HG03575 (cell line): Measurements from ENCODE around the gene CCDC9.
"Not testable (repeated sequence)": the region's sequence is repeated elsewhere in the genome, so short reads cannot be mapped to it uniquely, and the experiment has no call there.

Experiments used
- ATAC-seq: cut with Tn5 transposase; IDR thresholded peaks from one replicate; pipeline ENCODE4 v1.9.1; 2021; ENCODE audit not compliant: unreplicated experiment, insufficient number of reproducible peaks, low FRiP score; ENCODE audit errors: extremely low read depth

The CCDC9 gene

GRCh38 chr19:47257411-47258169 lies 1.3 kb downstream of the CCDC9 start:
- ATAC-seq: no peak

- ATAC-seq: no peak
Measured at GRCh38 chr19:47258434-47258833, 2.1 kb downstream of the CCDC9 start.

DNA sequence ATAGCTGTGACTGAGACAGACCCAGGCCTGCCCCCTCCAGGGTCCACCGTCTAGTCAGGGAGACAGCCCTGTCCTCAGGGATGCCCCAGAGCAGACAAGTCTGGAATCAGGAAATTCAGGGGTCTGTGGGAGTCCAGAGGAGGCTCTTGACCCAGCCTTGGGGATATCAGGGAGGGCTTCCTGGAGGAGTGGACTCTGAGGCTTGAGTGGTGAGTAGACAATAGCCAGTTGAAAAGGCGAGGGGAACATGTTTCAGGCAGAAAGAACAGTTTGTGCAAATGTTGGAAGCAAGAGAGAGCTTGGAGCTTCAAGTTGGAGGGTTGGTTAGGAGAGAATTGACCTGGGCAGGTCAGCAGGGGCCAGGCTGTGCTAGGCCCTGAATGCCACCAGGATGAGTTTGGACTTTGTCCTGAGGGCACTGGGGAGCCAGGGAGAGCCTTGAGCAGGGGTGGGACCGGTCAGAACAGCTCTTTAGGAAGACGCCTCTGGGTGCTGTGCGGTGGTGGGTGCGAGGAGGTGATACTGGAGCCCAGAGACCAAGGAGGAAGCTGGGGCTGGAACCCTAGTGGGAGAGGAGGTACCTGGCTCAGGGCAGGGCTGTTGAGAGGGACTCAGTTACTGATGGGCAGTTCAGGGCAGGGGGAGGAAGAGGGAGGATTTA lies 2.7 kb downstream of the CCDC9 start:
- ATAC-seq: no peak

DNA sequence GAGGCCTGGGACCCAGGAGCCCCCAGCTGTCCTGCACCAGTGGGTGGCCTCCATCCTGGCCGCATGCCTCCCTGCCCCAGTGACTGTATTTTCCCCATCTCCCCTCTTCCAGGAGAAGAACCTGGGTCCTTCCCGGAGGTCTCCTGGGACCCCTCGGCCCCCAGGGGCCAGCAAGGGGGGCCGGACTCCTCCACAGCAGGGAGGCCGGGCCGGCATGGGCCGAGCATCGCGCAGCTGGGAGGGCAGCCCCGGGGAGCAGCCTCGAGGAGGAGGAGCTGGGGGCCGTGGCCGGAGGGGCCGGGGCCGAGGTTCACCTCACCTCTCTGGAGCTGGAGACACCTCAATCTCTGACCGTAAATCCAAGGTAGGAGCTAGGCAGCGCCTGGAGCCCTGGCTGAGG lies 4.2 kb downstream of the CCDC9 start:
- no peak for ATAC-seq

- not testable (repeated sequence) for ATAC-seq
Measured at GRCh38 chr19:47261946-47262793, 5.8 kb downstream of the CCDC9 start.

GRCh38 chr19:47264629-47265028 lies 8.3 kb downstream of the CCDC9 start:
- no peak for ATAC-seq

GRCh38 chr19:47266401-47266941 lies 10.1 kb downstream of the CCDC9 start:
- ATAC-seq: no peak

DNA sequence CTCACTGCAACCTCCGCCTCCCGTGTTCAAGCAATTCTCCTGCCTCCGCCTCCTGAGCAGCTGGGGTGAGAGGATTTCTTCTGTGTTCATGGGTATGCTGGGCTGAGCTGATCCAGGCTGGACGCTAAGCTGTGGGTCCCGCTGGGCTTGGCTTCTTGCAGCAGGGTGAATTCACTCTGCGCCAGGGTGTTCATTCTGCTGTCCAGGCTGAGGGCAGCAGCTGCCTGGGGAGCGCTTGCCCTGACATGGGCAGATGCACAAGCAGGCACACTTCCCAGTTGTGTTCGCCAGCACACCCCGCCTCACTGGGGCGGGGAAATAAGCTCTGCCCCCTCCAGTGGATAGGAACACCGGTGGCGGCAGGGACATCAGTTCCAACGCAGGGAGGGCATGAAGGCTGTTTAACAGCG lies 11.0 kb downstream of the CCDC9 start:
- ATAC-seq: no peak

- no peak for ATAC-seq
Measured at GRCh38 chr19:47268028-47268427, 11.7 kb downstream of the CCDC9 start.

- ATAC-seq: no peak
Measured at GRCh38 chr19:47269596-47269995, 13.3 kb downstream of the CCDC9 start.

DNA sequence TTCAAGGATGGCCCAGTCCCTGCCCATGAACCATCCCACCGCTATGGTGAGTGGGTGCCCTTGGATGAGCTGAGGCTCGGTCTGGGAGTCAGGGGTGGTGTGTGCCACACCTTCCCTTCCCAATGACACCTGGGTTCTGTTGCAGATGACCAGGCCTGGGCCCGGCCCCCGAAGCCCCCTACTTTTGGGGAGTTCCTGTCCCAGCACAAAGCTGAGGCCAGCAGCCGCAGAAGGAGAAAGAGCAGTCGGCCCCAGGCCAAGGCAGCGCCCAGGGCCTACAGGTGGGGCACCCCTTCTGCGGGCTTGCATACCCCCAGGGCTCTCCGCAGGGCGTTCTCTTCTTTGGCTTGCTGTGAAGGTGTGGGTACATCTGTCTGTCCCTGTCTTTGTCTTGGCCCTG lies 14.1 kb downstream of the CCDC9 start:
- ATAC-seq: no peak

DNA sequence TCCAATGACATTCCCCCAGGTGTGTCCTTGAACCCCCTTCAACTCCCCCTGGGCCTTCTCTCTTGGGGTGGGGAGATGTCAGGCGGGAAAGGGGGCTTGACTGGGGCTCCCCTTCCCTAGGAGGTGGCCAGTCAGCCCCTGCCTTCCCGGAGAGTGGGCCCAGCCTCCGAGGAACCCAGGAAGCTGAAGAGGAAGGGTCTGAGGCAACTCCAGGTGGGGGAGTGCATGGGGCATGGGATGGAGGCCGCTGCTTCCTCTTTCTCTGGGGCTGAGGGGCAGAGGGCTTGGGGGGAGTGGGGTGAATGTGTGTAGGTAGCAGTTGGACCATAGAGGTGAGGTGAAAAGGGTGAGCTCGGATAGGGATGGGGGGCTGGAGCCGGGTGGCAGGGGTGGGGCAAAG lies 15.6 kb downstream of the CCDC9 start:
- no peak for ATAC-seq

- no peak for ATAC-seq
Measured at GRCh38 chr19:47272448-47273312, 16.4 kb downstream of the CCDC9 start.

DNA sequence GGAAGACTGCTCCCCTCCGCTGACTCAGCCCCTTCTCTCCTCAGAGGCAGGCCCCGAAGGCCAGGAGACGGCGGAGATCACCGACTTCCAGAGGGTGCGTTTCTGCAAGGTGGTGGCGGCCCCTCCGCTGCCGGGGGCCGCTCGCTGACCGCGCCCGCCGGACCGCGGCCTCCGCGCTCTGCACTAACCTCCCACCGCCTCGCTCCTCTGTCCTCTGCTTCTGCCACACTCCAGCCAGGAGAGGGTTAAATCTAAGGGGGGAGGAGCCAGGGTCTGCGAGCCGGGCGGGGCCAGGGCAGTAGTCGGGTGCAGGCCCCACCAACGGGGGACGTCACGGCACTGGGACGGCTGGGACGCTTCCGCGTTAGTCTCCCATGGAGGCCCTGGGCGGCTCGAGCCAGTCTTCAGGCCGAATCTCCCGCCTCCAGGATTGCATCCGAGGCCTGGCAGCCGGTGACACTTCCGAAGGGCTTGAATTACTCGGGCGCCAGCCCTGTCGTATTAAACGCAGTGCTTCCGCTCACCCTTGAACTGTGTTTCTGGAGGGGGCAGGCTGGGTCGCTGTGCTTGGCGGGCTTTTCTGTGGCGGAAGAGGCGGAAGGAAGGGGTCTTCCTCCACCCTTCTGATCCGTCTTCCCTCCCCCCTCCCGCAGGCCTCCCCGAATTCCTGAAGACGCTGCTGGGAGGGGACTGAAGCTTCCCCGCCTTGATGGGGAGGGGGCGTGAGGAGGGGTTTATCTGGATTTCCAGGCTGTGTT lies 17.2 kb downstream of the CCDC9 start:
- ATAC-seq: no peak

DNA sequence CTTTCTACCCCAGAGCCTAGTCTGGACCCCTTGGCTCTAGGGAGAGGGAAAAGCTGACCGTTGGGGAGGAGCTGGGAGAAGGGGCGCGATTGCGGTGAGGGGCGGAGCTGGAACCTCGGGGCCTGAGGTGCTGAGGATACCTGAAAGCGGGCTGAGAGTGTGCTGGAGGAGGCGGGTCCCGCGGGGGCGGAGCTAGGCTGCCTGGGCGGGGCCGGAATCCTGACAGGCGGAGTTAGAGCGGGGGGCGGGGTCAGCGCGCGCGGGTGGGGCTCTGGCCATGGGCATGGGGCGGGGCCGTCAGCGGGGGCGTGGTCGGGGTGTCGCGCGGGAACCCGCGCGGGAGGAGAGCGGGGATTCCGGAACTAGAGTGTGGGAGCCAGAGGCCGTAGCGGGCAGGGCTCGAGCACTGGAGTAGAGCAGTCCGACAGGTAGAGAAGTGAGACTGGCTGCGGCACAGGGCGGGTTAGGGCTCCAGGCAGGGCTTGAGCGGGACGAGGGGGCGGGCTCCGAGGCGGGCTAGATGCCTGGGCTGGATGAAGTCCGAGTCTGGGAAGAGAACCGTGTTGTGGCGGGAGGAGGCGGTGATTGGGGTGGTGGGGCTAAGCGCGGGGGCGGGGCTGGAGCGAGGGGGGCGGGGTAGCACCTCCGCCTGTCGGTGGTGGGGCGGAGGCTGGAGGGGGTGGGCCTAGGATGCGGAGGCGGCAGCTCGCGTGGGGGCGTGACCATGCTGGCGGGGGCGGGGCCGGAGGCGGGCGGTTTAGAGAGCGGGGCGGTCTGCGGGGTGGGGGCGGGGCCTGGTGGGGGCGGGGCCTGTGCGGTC lies 18.0 kb downstream of the CCDC9 start, which contains the start of gene INAFM1:
Gene INAFM1, plus strand, starts transcription at position 815 of the 820 bp plus-strand sequence. CDS start 35 bp downstream, outside the sequence.
- no peak for ATAC-seq

GRCh38 chr19:47274891-47275761 lies 18.8 kb downstream of the CCDC9 start:
- no peak for ATAC-seq
